KOPT-K1 (cell line): ENCODE measurements around the gene NUPR2.
"Not testable (repeated sequence)": the region's sequence is repeated elsewhere in the genome, so short reads cannot be mapped to it uniquely, and the experiment has no call there.

Experiments used
- H3K27ac ChIP-seq: fragments of 200-600 bp; sonication (generic); 2 replicates; pipeline ENCODE4 v1.5.1; 2016; ENCODE audit warnings: antibody characterized with exemption, mild to moderate bottlenecking, low read depth, low read length; ENCODE audit not compliant: poor library complexity, severe bottlenecking
- H3K36me3 ChIP-seq: fragments of 200-600 bp; sonication (generic); 2 replicates; pipeline ENCODE4 v1.5.1; 2017; ENCODE audit warnings: antibody characterized with exemption, mild to moderate bottlenecking, low read length, moderate library complexity; ENCODE audit not compliant: insufficient read depth
- H3K9me3 ChIP-seq: fragments of 200-600 bp; sonication (generic); 2 replicates; pipeline ENCODE4 v1.5.1; 2017; ENCODE audit warnings: antibody characterized with exemption, low read length, mild to moderate bottlenecking; ENCODE audit not compliant: insufficient read depth, poor library complexity, severe bottlenecking

NUPR2 gene

GRCh38 chr7:56066376-56066775 is 49.8 kb downstream of the NUPR2 start:
- H3K27ac ChIP-seq, H3K9me3 ChIP-seq: not testable (repeated sequence)
- peaks cover 75% of the 10 kb centered on the region for H3K36me3 ChIP-seq
